HG03280 (cell line): ENCODE results near the gene SPG11.

Experiments used
- ATAC-seq: cut with Tn5 transposase; IDR thresholded peaks from one replicate; pipeline ENCODE4 v1.9.1; 2021; ENCODE audit warnings: mild to moderate bottlenecking, moderate library complexity; ENCODE audit not compliant: unreplicated experiment

The SPG11 gene

DNA sequence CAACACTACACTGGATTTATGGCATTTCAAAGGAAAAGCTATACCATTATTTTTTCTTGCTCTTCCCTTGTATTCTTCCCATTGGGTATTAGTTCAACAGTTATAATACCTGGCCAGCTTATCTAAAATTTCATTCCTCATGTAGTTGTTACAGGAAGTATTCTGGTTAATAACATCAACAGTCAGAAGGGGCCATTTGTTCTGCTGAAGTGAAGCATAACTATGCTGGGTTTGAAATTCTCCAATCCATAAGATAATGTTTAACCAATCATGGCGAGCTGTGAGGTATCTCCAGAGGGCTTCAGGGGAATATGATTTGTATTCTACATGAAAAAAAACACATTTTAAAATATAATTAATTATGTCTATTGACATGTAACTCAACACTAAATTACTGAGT is 43.4 kb downstream of the SPG11 start:
- no peak for ATAC-seq

- ATAC-seq, result no peak
Observed at GRCh38 chr15:44616974-44617373, 46.5 kb downstream of the SPG11 start.

DNA sequence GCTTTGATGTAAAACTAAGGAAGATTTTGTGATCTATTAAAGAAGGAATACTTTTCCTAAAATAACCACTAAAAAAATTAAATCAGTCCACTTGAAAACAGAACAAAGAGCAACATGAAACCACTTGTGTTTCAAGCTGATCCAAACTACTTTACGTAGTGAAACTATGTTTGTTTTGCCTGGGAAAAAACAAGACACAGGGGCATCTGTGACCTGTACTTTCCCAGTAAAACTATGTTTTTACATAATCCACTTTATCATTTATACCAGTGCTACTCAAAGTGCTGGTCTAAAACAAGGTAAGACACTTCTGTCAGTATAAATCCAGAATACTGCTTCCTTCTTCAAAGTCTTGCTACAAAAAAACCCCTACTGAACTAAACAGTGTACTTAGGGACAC is 56.7 kb downstream of the SPG11 start:
- ATAC-seq, result no peak

DNA sequence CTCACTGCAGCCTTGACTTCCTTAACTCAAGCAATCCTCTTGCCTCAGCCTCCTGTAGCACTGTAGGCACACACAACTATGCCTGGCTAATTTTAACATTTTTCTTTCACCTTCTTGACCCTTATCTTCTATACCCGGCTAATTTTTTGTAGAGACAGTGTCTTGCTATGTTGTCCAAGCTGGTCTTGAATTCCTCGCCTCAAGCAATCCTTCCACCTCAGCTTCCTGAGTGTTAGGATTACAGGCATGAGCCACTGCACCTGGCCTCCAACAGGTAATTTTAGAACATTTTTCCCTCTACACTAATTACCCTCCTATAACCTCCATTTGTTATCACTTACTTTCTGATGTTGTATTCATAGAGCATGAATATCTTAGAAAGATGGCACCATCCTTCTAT is 60.3 kb downstream of the SPG11 start:
- no peak for ATAC-seq

- ATAC-seq, result no peak
Observed at GRCh38 chr15:44598892-44599291, 64.6 kb downstream of the SPG11 start.

- ATAC-seq, result no peak
Observed at GRCh38 chr15:44598066-44598465, 65.4 kb downstream of the SPG11 start.

GRCh38 chr15:44596511-44597010 is 66.9 kb downstream of the SPG11 start:
- no peak for ATAC-seq

- ATAC-seq, result no peak
Observed at GRCh38 chr15:44595656-44596510, 67.6 kb downstream of the SPG11 start.

- ATAC-seq, result no peak
Observed at GRCh38 chr15:44595246-44595645, 68.2 kb downstream of the SPG11 start.

GRCh38 chr15:44593042-44593736 is 70.3 kb downstream of the SPG11 start:
- no peak for ATAC-seq

GRCh38 chr15:44591326-44591725 is 72.1 kb downstream of the SPG11 start:
- ATAC-seq, result no peak

GRCh38 chr15:44588541-44588940 is 74.9 kb downstream of the SPG11 start:
- no peak for ATAC-seq

GRCh38 chr15:44585633-44586032 is 77.8 kb downstream of the SPG11 start:
- no peak for ATAC-seq

DNA sequence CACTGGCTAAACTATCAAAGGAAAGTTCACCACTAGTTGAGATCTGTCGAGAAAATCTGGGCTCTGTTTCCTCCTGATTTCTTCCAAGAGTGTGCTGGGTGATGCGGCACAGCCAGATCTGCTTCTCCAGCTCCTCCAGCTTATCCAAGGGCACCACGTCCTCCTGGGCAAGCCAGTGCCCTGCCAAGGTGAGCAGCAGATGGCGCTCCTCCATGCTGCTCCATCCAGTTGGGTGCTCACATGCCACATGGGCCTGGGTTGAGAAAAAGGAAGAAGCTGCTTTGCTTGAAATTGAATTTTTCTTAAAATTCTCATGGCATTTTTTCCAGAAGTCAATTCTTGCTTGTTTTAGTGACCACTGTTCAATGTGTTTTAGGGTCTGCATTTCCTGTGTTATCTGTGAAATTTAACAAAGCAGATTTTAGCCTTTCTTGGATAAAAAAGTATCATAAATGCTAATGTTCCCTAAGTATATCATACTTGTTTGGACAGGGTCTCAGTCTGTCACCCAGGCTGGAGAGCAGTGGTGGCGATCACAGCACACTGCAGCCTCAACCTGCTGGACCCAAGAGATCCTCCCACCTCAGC is 79.2 kb downstream of the SPG11 start:
- ATAC-seq, result no peak

DNA sequence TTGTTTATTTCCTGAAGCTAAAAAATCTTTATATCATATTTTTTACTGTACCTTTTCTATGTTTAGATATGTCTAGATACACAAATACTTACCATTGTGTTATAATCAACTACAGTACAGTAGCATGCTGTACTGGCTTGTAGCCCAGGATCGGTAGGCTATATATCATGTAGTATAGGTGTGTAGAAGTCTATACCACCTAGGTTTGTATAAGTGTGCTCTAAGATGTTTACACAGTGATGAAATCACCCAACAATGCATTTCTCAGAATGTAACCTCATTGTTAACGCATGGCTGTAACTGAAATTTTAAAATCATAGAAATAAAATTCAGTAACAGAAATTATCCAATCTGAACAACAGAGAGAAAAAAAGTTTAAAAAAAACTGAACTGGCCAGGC is 83.4 kb downstream of the SPG11 start:
- ATAC-seq, result no peak

DNA sequence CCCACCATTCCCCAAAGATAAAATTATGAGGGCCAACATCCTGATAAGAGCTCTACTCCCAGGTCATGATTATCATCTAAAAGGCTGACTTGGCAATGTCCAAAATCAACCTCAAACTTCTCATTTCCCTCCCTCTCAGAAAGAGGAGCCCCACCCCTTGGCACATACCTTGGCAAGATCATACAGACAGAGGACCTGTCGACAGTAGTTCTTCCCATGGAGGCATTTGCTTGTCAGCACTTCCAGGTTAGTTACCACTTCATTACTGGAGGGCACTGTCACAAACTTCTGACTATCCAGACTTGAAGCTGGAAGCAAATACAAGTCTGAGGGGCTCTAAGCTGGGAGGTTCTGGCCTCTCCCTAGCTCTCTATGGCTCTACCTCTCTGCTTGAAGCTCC is 88.7 kb downstream of the SPG11 start:
- no peak for ATAC-seq

- ATAC-seq, result no peak
Observed at GRCh38 chr15:44573386-44573785, 90.1 kb downstream of the SPG11 start.

DNA sequence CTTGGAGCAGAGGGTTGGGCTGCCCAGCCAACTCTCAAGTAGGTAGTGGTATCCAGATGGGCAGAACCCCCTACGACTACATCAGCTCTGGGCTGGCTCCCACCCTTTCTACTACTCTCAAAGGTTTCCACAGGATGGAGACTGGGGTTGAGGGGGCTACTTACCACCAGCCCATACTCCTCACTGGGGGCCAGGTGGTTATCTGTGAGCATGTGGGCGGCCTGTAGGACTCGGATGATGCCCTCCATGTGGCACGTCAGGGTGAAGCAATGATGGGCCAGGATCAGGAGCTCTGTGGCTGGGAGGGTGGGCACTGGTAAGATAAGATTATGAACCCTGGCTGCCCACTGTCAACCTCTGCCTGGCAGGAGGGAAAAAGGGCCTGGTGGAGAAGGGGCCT is 93.1 kb downstream of the SPG11 start:
- ATAC-seq, result no peak

- no peak for ATAC-seq
Observed at GRCh38 chr15:44569316-44569715, 94.1 kb downstream of the SPG11 start.

DNA sequence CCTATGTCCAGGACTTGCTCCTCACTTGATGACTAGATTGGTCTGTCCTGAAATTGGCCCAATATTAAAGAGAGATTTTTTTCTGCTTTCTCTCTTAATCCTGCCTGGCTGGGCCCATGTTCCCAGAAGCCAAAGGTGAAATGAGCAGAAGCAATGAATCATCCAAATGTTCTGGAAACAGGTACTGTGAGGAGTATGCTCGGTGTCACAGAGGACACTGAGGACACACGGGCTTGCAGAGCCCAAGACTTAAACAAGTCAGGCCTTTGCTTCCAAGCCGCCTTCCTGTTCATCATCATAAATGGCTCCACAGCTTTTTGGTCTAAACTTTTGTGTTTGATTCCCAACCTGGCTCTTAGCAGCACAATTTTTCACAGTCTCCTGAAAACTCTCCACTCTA is 95.1 kb downstream of the SPG11 start:
- ATAC-seq, result no peak

DNA sequence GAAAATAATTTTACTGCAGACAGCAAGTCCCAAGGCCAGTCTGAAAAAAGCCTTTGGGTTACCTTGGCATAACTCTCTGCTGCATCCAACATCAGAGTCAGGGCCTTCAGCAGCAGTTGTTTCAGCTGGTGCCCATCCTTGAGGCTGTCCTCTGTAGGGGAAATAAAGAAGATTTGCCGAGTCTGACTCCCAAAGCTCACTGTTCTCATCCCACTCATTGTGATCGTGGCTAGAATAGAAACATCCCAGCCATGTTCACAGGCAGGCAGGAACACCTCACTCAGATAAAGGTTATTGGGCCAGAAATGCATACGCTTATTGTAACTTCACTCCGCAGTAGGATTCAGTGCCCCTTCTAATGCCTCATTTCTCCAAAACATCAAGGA is 97.3 kb downstream of the SPG11 start:
- ATAC-seq, result no peak
